H1 (cell line): ENCODE results near the gene CCDC38. TPM values are rescaled to one million over a fixed set of nuclear protein-coding genes. Genes with fewer than 3 reads are reported as not detected.

Source experiments
- CTCF ChIA-PET: fragments of 300-600 bp; sonication (Branson Sonifier 250); formaldehyde crosslinking; loops from one replicate; lab custom pipeline; 2021; ENCODE audit not compliant: partially characterized antibody; lab: Charles Lee
- POLR2A ChIA-PET: fragments of 300-600 bp; sonication (Branson Sonifier 250); formaldehyde crosslinking; loops from one replicate; lab custom pipeline; 2021; ENCODE audit warnings: inconsistent platforms; ENCODE audit not compliant: partially characterized antibody; lab: Charles Lee
- DNase-seq, 2 experiments: peaks; one replicate each; pipeline versions ENCODE4 v3.0.0 to v3.0.0-alpha.2; 2010 to 2022; ENCODE audit warnings: low spot score in 2 of 2, low read depth in 1 of 2, mixed read lengths in 1 of 2
- FAIRE-seq: peaks from 2 replicates; lab custom pipeline; 2011; peaks lifted over from hg19 to GRCh38; lab: Jason Lieb, UNC
- H2AFZ ChIP-seq: 2 replicates; pipeline ENCODE4 v1.8.1; 2012; ENCODE audit warnings: low read length, inconsistent platforms
- H2AK5ac ChIP-seq: 2 replicates; pipeline ENCODE4 v1.6.1; 2013; ENCODE audit warnings: low read depth, low read length
- H2BK120ac ChIP-seq: replicated peaks from 2 replicates; pipeline ENCODE3; 2013; ENCODE audit warnings: low read depth, low read length, inconsistent platforms
- H2BK12ac ChIP-seq: 2 replicates; pipeline ENCODE4 v1.6.1; 2013; ENCODE audit warnings: low read depth, low read length
- H2BK15ac ChIP-seq: 2 replicates; pipeline ENCODE4 v1.6.1; 2013; ENCODE audit warnings: low read length
- H2BK20ac ChIP-seq: 2 replicates; pipeline ENCODE4 v1.6.1; 2013; ENCODE audit warnings: low read length
- H2BK5ac ChIP-seq: 2 replicates; pipeline ENCODE4 v1.6.1; 2013; ENCODE audit warnings: low read depth, low read length
- H3K14ac ChIP-seq: 2 replicates; pipeline ENCODE4 v1.6.1; 2013; ENCODE audit warnings: inconsistent platforms; ENCODE audit not compliant: insufficient read length
- H3K18ac ChIP-seq: 2 replicates; pipeline ENCODE4 v1.6.1; 2013; ENCODE audit warnings: low read length; ENCODE audit errors: extremely low read depth
- H3K23ac ChIP-seq: 2 replicates; pipeline ENCODE4 v1.6.1; 2013; ENCODE audit warnings: inconsistent platforms; ENCODE audit not compliant: insufficient read length
- H3K23me2 ChIP-seq: 2 replicates; pipeline ENCODE4 v1.6.1; 2013; ENCODE audit warnings: low read depth, low read length
- H3K27ac ChIP-seq: 2 replicates; pipeline ENCODE4 v1.6.1; 2011; ENCODE audit warnings: low read depth, low read length, inconsistent platforms
- H3K27me3 ChIP-seq, 4 experiments: replicated peaks in 1 of 4; 1 replicate in 1 of 4; 2 replicates in 3 of 4; pipeline versions ENCODE4 v1.6.1 to v1.8.1; 2011 to 2013; ENCODE audit warnings: low read length in 3 of 4, mild to moderate bottlenecking in 3 of 4, inconsistent platforms in 2 of 4, mixed read lengths in 2 of 4, moderate library complexity in 1 of 4; ENCODE audit not compliant: control insufficient read depth in 3 of 4, insufficient read depth in 3 of 4; ENCODE audit errors: extremely low read depth in 1 of 4
- H3K36me3 ChIP-seq, 4 experiments: 2 replicates each; pipeline versions ENCODE4 v1.6.1 to v1.8.1; 2011 to 2013; ENCODE audit warnings: mild to moderate bottlenecking in 4 of 4, low read length in 3 of 4, moderate library complexity in 2 of 4, control low read depth in 1 of 4, inconsistent platforms in 1 of 4; ENCODE audit not compliant: insufficient read depth in 4 of 4, control insufficient read depth in 2 of 4
- H3K4ac ChIP-seq: replicated peaks from 2 replicates; pipeline ENCODE3; 2013; ENCODE audit warnings: low read length, low read depth, mixed read lengths, inconsistent platforms; ENCODE audit not compliant: insufficient read length
- H3K4me1 ChIP-seq, 4 experiments: replicated peaks in 1 of 4; 1 replicate in 1 of 4; 2 replicates in 3 of 4; pipeline versions ENCODE4 v1.6.1 to v1.8.1; 2011 to 2013; ENCODE audit warnings: low read length in 3 of 4, inconsistent platforms in 2 of 4, mixed read lengths in 1 of 4; ENCODE audit not compliant: insufficient read depth in 4 of 4, control insufficient read depth in 3 of 4
- H3K4me2 ChIP-seq, 2 experiments: 2 replicates each; pipeline versions ENCODE4 v1.6.1 to v1.8.1; 2011 to 2013; ENCODE audit warnings: low read depth in 2 of 2, low read length in 2 of 2, control low read depth in 1 of 2, inconsistent platforms in 1 of 2, mild to moderate bottlenecking in 1 of 2; ENCODE audit not compliant: insufficient read depth in 1 of 2
- H3K4me3 ChIP-seq, 4 experiments: fragments of 200-600, 300-600 bp in 1 of 4; sonication (generic), shearing (Covaris generic), sonication (Bioruptor Twin) in 1 of 4; 2 replicates each; pipeline versions ENCODE4 v1.5.1 to v1.8.1; 2011 to 2016; ENCODE audit warnings: low read length in 4 of 4, low read depth in 3 of 4, control low read depth in 2 of 4, inconsistent platforms in 2 of 4, mild to moderate bottlenecking in 2 of 4, mixed read lengths in 1 of 4, moderate library complexity in 1 of 4; ENCODE audit not compliant: insufficient read depth in 2 of 4; ENCODE audit errors: extremely low read depth in 1 of 4
- H3K56ac ChIP-seq: replicated peaks from 2 replicates; pipeline ENCODE3; 2013; ENCODE audit warnings: low read depth, mild to moderate bottlenecking, mixed read lengths, low read length, inconsistent platforms; ENCODE audit not compliant: insufficient read length
- H3K79me1 ChIP-seq: 2 replicates; pipeline ENCODE4 v1.6.1; 2013; ENCODE audit warnings: low read depth, low read length, control low read depth
- H3K79me2 ChIP-seq, 2 experiments: 2 replicates each; pipeline versions ENCODE4 v1.6.1 to v1.8.1; 2012 to 2013; ENCODE audit warnings: low read length in 2 of 2, mild to moderate bottlenecking in 2 of 2, inconsistent platforms in 1 of 2; ENCODE audit not compliant: insufficient read depth in 2 of 2, control insufficient read depth in 1 of 2
- H3K9ac ChIP-seq, 4 experiments: replicated peaks in 1 of 4; 1 replicate in 1 of 4; 2 replicates in 3 of 4; pipeline versions ENCODE4 v1.6.1 to v1.8.1; 2011 to 2013; ENCODE audit warnings: low read depth in 3 of 4, low read length in 3 of 4, control low read depth in 2 of 4, mild to moderate bottlenecking in 2 of 4, moderate library complexity in 2 of 4, inconsistent platforms in 1 of 4; ENCODE audit errors: extremely low read depth in 1 of 4
- H3K9me3 ChIP-seq, 2 experiments: 2 replicates each; pipeline versions ENCODE4 v1.6.1 to v1.8.1; 2012 to 2013; ENCODE audit warnings: mild to moderate bottlenecking in 2 of 2, moderate library complexity in 2 of 2, control low read depth in 1 of 2, inconsistent platforms in 1 of 2, low read depth in 1 of 2, low read length in 1 of 2, mixed read lengths in 1 of 2; ENCODE audit not compliant: insufficient read depth in 2 of 2
- H4K20me1 ChIP-seq, 2 experiments: replicated peaks in 1 of 2; 2 replicates each; pipeline versions ENCODE3 to v1.8.1; 2011 to 2013; ENCODE audit warnings: inconsistent platforms in 2 of 2, low read length in 2 of 2, mild to moderate bottlenecking in 1 of 2; ENCODE audit not compliant: insufficient read depth in 2 of 2, control insufficient read depth in 1 of 2
- H4K5ac ChIP-seq: 2 replicates; pipeline ENCODE4 v1.6.1; 2013; ENCODE audit warnings: low read length, low read depth, mixed read lengths, inconsistent platforms; ENCODE audit not compliant: insufficient read length
- H4K8ac ChIP-seq: 2 replicates; pipeline ENCODE4 v1.8.0; 2013; ENCODE audit warnings: mild to moderate bottlenecking, moderate library complexity, low read length, inconsistent platforms; ENCODE audit not compliant: insufficient read depth; ENCODE audit errors: extremely low read depth
- H4K91ac ChIP-seq: replicated peaks from 2 replicates; pipeline ENCODE3; 2013; ENCODE audit warnings: low read length, mixed read lengths, inconsistent platforms; ENCODE audit not compliant: insufficient read length
- ASH2L ChIP-seq: fragments of 200-600, 300-600 bp; sonication (generic); IDR thresholded peaks from one replicate; pipeline ENCODE4 v1.7.1; 2017; ENCODE audit warnings: low read length
- BACH1 ChIP-seq: IDR thresholded peaks from 2 replicates; pipeline ENCODE4 v1.6.1; 2012; ENCODE audit warnings: low read length, improper control_type of control experiment
- BCL11A ChIP-seq, 2 experiments: IDR thresholded peaks; one replicate each; pipeline ENCODE4 v1.6.1; 2011; ENCODE audit warnings: low read depth in 2 of 2, low read length in 2 of 2, mild to moderate bottlenecking in 2 of 2
- CBX5 ChIP-seq: fragments of 300-800, 300-1000 bp; sonication (generic); IDR thresholded peaks from 2 replicates; pipeline ENCODE4 v1.7.1; 2016; ENCODE audit warnings: antibody characterized with exemption, low read length, low read depth
- CREB1 ChIP-seq: IDR thresholded peaks from 2 replicates; pipeline ENCODE4 v1.6.1; 2012; ENCODE audit warnings: inconsistent platforms
- FOSL1 ChIP-seq: IDR thresholded peaks from 2 replicates; pipeline ENCODE4 v1.6.1; 2011; ENCODE audit warnings: mild to moderate bottlenecking, low read depth, low read length, moderate library complexity; ENCODE audit not compliant: insufficient read depth
- HDAC2 ChIP-seq, 2 experiments: fragments of 300-600 bp in 1 of 2; sonication (generic) in 1 of 2; IDR thresholded peaks; 2 replicates each; pipeline ENCODE4 v1.6.1; 2011 to 2012; ENCODE audit warnings: low read depth in 2 of 2, low read length in 2 of 2, mild to moderate bottlenecking in 2 of 2, moderate library complexity in 2 of 2, borderline replicate concordance in 1 of 2, inconsistent platforms in 1 of 2
- PHF8 ChIP-seq: fragments of 200-600 bp; sonication (generic); conservative IDR thresholded peaks from 2 replicates; pipeline ENCODE4 v1.7.1; 2012; ENCODE audit warnings: low read depth, mild to moderate bottlenecking, inconsistent platforms, low read length, moderate library complexity
- RBBP5 ChIP-seq: IDR thresholded peaks from 2 replicates; pipeline ENCODE4 v1.7.1; 2012; ENCODE audit warnings: low read depth, mild to moderate bottlenecking, inconsistent platforms, low read length, moderate library complexity, borderline replicate concordance
- SIN3A ChIP-seq, 2 experiments: IDR thresholded peaks in 1 of 2; conservative IDR thresholded peaks in 1 of 2; 2 replicates each; pipeline ENCODE4 v1.6.1; 2011 to 2012; ENCODE audit warnings: low read length in 2 of 2, improper control_type of control experiment in 1 of 2, low read depth in 1 of 2, mild to moderate bottlenecking in 1 of 2
- SIX5 ChIP-seq: IDR thresholded peaks from 2 replicates; pipeline ENCODE4 v1.6.1; 2011; ENCODE audit warnings: mild to moderate bottlenecking, low read depth, low read length
- SRF ChIP-seq: IDR thresholded peaks from 2 replicates; pipeline ENCODE4 v1.6.1; 2011; ENCODE audit warnings: mild to moderate bottlenecking, low read depth, low read length, moderate library complexity
- USF2 ChIP-seq: IDR thresholded peaks from 2 replicates; pipeline ENCODE4 v1.6.1; 2011; ENCODE audit warnings: low read length, improper control_type of control experiment
- whole genome bisulfite sequencing, 2 experiments: shearing (Covaris generic) in 1 of 2; methylation state at CpG; one replicate each; pipeline versions ENCODE4 v1.1.6 to v1.1.7; 2013 to 2015; ENCODE audit warnings: low lambda C conversion rate in 2 of 2, mixed read lengths in 2 of 2, inconsistent platforms in 1 of 2, low coverage in 1 of 2, missing lambda C conversion rate in 1 of 2; ENCODE audit not compliant: insufficient replicate concordance in 2 of 2, insufficient coverage in 1 of 2, insufficient read length in 1 of 2; ENCODE audit errors: extremely low coverage in 1 of 2, missing lambda C conversion rate in 1 of 2; 5-methylcytosine and 5-hydroxymethylcytosine counted together
- polyA plus RNA-seq, 7 experiments: library from polyadenylated mRNA; depleted of rRNA in 3 of 7; stranded (reverse) in 5 of 7; unstranded in 2 of 7; fragments of >200 nt in 5 of 7; fragments of 200-250 nt in 2 of 7; gene quantifications; 1 replicate in 5 of 7; 2 replicates in 1 of 7; 4 replicates in 1 of 7; pipeline versions ENCODE4 v1.2.1 to v1.2.3, GENCODE V29; 2011 to 2013; ENCODE audit warnings: missing spikeins in 2 of 7, mixed read lengths in 2 of 7
- total RNA-seq: library from RNA; stranded (reverse); fragmentation: NEBNext Ultra II Directional; extraction: Animal tissue kit (Norgen Biotek cat#: 25700); gene quantifications from 2 replicates; pipeline ENCODE4 v1.2.1, GENCODE V29; 2021

CCDC38 gene
- total and polyA plus RNA-seq, 2 of the 8 experiments (the other 6 are each of a cell fraction or from before 2014, with no cell fraction given) = not detected

GRCh38 chr12:95990136-95990535 lies 47.7 kb upstream of the CCDC38 start:
- H3K4ac ChIP-seq = no peak overlapping the region
- no peak overlapping the region for H2BK5ac ChIP-seq
- ChIA-PET POLR2A (interaction anchor here (1.4 kb wide), 2 partner anchors 8 to 129 kb away, joined by 3 to 4 read pairs; no protein-coding TSS in a partner anchor), CTCF (interaction anchor here (0.7 to 4.7 kb wide), 7 partner anchors 9 to 339 kb away, joined by 3 to 53 read pairs (median 4); no protein-coding TSS in a partner anchor)
- H4K8ac ChIP-seq = no peak overlapping the region
- H2BK15ac ChIP-seq = no peak overlapping the region
- no peaks in the 10 kb centered on the region for H3K79me2 ChIP-seq
- H2BK120ac ChIP-seq = no peak overlapping the region
- H4K20me1 ChIP-seq = no peaks in the 10 kb centered on the region
- H3K23me2 ChIP-seq = no peaks in the 10 kb centered on the region
- H3K27ac ChIP-seq = no peak overlapping the region
- H3K27me3 ChIP-seq = no peaks in the 10 kb centered on the region
- no peak overlapping the region for H3K4me3 ChIP-seq
- H2AFZ ChIP-seq = no peak overlapping the region
- DNase-seq (no peak), FAIRE-seq (no peak)
- 82% methylated on average over 7 of the region's 7 CpGs; no CpG with 5 or more reads in 1 of the 2 experiments for WGBS, 2 experiments
- H4K5ac ChIP-seq = no peak overlapping the region
- no peak overlapping the region for H2AK5ac ChIP-seq
- no peak overlapping the region for H3K56ac ChIP-seq
- H2BK12ac ChIP-seq = no peak overlapping the region
- H4K91ac ChIP-seq = no peak overlapping the region
- no peak overlapping the region for H3K18ac ChIP-seq
- H3K4me1 ChIP-seq = peaks cover 0 to 8% (median 4%) of the 10 kb centered on the region in 4 experiments; a peak in 5 of 7 replicates
- no peak overlapping the region for H3K14ac ChIP-seq
- no peak overlapping the region for H3K4me2 ChIP-seq
- no peaks in the 10 kb centered on the region for H3K36me3 ChIP-seq
- H3K79me1 ChIP-seq = no peaks in the 10 kb centered on the region
- H3K23ac ChIP-seq = no peak overlapping the region
- no peak overlapping the region for H3K9ac ChIP-seq
- no peaks in the 10 kb centered on the region; a peak in 1 of 4 replicates for H3K9me3 ChIP-seq
- no peak overlapping the region for H2BK20ac ChIP-seq
- TF ChIP-seq BACH1 = no peak
- no peak for TF ChIP-seq BCL11A (IDR thresholded peaks at IDR 0.05; ENCODE audit: low read depth in 2 of 2, low read length in 2 of 2)
- no peak for TF ChIP-seq RBBP5
- TF ChIP-seq FOSL1 = no peak
- no peak for TF ChIP-seq SRF
- no peak for TF ChIP-seq ASH2L
- TF ChIP-seq USF2 = no peak
- TF ChIP-seq CREB1 = no peak
- TF ChIP-seq CBX5 = no peak
- no peak for TF ChIP-seq PHF8
- no peak for TF ChIP-seq HDAC2 (IDR thresholded peaks at IDR 0.05; ENCODE audit: borderline replicate concordance in 1 of 2, low read depth in 2 of 2, low read length in 2 of 2)
- TF ChIP-seq SIX5 = no peak
- TF ChIP-seq SIN3A (conservative IDR thresholded peaks at IDR 0.05 in 1 of 2, IDR thresholded peaks at IDR 0.05 in 1 of 2; ENCODE audit: low read depth in 1 of 2, low read length in 2 of 2) = no peak
